ENCODE data around the gene DDX25.
A peak's percentile ranks its signal among the peaks of the same experiment; 100 is the strongest.
"Not testable (repeated sequence)": the region's sequence is repeated elsewhere in the genome, so short reads cannot be mapped to it uniquely, and the experiment has no call there.

Gene DDX25

DNA sequence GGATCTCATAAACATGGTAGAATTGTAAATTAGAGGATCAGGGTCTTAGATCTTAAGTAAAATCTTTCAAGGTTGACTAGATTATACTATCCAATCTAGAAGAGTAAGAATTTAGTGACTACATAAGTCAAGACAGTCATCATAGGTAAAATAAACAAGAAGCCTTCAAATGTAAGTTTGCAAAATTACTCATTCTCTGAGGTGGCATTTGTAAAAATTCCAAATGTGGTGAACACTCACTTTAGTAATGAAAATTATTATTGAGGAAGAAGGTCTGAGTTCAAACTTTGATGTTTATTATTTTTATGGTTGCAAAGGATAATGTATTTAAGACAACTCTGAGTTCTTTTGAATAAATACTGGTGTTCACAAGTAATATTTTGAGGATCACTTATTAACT lies 12.2 kb upstream of the DDX25 start:
- TF ChIP-seq, protein P1, sequence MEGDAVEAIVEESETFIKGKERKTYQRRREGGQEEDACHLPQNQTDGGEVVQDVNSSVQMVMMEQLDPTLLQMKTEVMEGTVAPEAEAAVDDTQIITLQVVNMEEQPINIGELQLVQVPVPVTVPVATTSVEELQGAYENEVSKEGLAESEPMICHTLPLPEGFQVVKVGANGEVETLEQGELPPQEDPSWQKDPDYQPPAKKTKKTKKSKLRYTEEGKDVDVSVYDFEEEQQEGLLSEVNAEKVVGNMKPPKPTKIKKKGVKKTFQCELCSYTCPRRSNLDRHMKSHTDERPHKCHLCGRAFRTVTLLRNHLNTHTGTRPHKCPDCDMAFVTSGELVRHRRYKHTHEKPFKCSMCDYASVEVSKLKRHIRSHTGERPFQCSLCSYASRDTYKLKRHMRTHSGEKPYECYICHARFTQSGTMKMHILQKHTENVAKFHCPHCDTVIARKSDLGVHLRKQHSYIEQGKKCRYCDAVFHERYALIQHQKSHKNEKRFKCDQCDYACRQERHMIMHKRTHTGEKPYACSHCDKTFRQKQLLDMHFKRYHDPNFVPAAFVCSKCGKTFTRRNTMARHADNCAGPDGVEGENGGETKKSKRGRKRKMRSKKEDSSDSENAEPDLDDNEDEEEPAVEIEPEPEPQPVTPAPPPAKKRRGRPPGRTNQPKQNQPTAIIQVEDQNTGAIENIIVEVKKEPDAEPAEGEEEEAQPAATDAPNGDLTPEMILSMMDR (IDR thresholded peaks at IDR 0.05; ENCODE audit: low read depth, low read length), result no peak
- H3K4me3 ChIP-seq (ENCODE audit: low read depth, low read length), result no peak overlapping the region

DNA sequence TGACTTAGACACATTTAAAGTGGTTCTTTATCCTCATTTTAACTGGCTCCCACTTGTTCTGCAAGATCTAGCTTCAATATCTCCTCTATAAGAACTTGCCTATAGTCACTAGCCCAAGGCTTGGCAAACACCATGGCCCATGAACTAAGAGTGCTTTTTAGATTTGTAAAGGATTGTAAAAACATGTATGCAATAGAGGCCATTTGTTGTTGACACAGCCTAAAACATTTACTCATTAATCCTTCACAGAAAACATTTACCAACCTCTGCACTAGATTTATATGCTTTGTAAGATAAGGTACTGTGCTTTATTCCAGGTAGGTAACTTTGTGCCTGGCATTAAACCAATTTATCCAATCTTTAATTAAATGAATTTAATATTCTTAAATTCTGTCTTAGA lies 11.3 kb upstream of the DDX25 start:
- TF ChIP-seq, protein P1 (IDR thresholded peaks at IDR 0.05; ENCODE audit: low read depth, low read length), result no peak
- H3K4me3 ChIP-seq (ENCODE audit: low read depth, low read length), result no peak overlapping the region

DNA sequence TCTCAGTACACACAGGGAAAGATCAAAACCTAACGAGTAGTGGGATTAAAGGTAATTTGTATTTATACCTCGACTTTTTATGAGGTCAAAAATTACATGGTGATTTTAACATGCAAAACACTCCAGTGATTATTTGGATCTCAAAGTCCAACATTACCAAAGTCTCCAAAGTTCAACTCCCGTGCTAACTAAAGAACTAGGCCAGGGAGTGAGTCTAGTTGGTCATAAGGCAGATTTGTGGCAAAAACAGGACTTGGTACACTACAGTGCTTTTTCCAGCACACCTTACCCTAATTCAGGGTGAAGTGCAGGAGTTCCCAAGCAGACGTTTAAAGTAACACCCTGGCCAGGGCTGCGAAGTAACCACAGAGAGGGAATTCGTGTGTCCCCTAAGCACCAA lies 2.4 kb upstream of the DDX25 start:
- no peak overlapping the region for H3K4me3 ChIP-seq (ENCODE audit: low read depth, low read length)
- TF ChIP-seq, protein P1 (IDR thresholded peaks at IDR 0.05; ENCODE audit: low read depth, low read length), result no peak

DNA sequence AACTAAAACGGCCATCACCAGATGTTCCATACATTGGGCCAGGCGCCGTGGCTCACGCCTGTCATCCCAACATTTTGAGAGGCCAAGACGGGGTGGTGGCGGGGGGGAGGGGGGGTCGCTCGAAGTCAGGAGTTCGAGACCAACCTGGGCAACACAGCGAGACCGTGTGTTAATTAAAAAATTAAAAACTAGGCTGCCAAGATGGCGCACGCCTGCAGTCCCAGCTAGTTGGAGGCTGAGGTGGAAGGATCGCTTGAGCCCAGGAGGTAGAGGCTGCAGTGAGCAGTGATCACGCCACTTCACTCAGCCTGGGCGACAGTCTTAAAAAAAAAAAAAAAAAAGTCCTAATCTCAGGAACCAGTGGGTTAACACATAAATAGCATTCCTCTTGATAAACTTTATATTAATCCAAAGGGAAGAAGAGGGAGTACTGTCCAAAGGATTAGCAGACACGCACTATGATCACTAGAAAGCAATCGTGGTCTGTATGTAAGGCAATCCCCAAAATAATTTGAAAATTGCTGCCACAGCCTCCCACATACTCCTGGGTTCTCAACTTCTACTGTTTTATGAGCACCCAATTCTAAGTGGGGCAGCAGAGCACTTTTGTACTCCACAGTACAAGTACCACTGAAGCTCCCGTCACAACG lies 1.9 kb upstream of the DDX25 start:
- H3K4me3 ChIP-seq (ENCODE audit: low read depth, low read length), result peak overlapping the region; percentile 86
- TF ChIP-seq, protein P1 (IDR thresholded peaks at IDR 0.05; ENCODE audit: low read depth, low read length), result no peak

GRCh38 chr11:125902927-125903710 lies 1.2 kb upstream of the DDX25 start, which contains the start of gene PUS3:
TSS of gene PUS3 (minus strand) at chr11:125903206. CDS start at chr11:125896284, 6,922 bp downstream.
- H3K4me3 ChIP-seq (ENCODE audit: low read depth, low read length), result peak within 1 kb of the TSS; percentile 86
- TF ChIP-seq, protein P1 (IDR thresholded peaks at IDR 0.05; ENCODE audit: low read depth, low read length), result no peak

GRCh38 chr11:125904678-125905077 lies 370 bp downstream of the DDX25 start:
- TF ChIP-seq, protein P1 (IDR thresholded peaks at IDR 0.05; ENCODE audit: low read depth, low read length), result no peak

GRCh38 chr11:125910226-125910849 lies 6.0 kb downstream of the DDX25 start:
- no peak overlapping the region for H3K4me3 ChIP-seq (ENCODE audit: low read depth, low read length)
- TF ChIP-seq, protein P1 (IDR thresholded peaks at IDR 0.05; ENCODE audit: low read depth, low read length), result no peak

More at GRCh38 chr11:125904678-125905077, 370 bp downstream of the DDX25 start:
- no peak overlapping the region for H3K4me3 ChIP-seq (ENCODE audit: low read depth, low read length)

DNA sequence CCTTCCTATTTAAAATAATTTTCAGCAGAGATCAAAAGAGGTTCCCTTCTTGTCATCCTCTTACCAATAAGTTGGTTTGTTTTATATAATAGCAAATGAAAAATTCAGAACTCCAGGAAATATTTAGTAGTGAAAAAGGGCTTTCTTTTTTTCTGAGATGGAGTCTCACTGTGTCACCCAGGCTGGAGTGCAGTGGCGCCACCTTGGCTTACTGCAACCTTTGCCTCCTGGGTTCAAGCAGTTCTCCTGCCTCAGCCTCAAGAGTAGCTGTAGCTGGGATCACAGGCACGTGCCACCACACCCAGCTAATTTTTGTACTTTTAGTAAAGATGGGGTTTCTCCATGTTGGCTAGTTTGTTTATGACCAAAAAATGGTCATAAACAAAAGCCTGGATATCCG lies 10.3 kb downstream of the DDX25 start:
- not testable (repeated sequence) for H3K4me3 ChIP-seq (ENCODE audit: low read depth, low read length)
